T-cell (primary cell): ENCODE results near the gene CD79B. TPM values are rescaled to one million over a fixed set of nuclear protein-coding genes. Genes with fewer than 3 reads are reported as not detected.
A peak's percentile ranks its signal among the peaks of the same experiment; 100 is the strongest.
"Not testable (repeated sequence)": the region's sequence is repeated elsewhere in the genome, so short reads cannot be mapped to it uniquely, and the experiment has no call there.

ENCODE experiments used
- ATAC-seq, 4 experiments: fragments of 200-7000 bp in 3 of 4; fragments of 150-1000 bp in 1 of 4; cut with Tn5 transposase; replicated peaks in 1 of 4; 1 replicate in 3 of 4; 2 replicates in 1 of 4; pipeline ENCODE4 v1.10.0; 2021; ENCODE audit warnings: moderate library complexity in 3 of 4, mild to moderate bottlenecking in 2 of 4, moderate number of reproducible peaks in 1 of 4
- CTCF ChIA-PET, 2 donors: fragments of 300-600 bp; sonication (Branson Sonifier 250); formaldehyde crosslinking; loops; one replicate each; lab custom pipeline; 2022; ENCODE audit warnings: antibody characterized with exemption in 2 of 2; lab: Charles Lee
- POLR2A ChIA-PET, 2 donors: fragments of 300-600 bp; sonication (Branson Sonifier 250); formaldehyde crosslinking; loops; one replicate each; lab custom pipeline; 2022; ENCODE audit warnings: antibody characterized with exemption in 2 of 2; lab: Charles Lee
- DNase-seq, 35 experiments: peaks; one replicate each; pipeline versions ENCODE4 v3.0.0 to v3.0.0-alpha.2; 2013 to 2023
- H3K27ac ChIP-seq: one replicate; pipeline ENCODE4 v1.5.1; 2013; ENCODE audit warnings: low read length
- H3K27me3 ChIP-seq, 2 experiments: replicated peaks in 1 of 2; 1 replicate in 1 of 2; 2 replicates in 1 of 2; pipeline versions ENCODE4 v1.6.1 to v1.7.0; 2013; ENCODE audit warnings: low read length in 1 of 2, mixed read lengths in 1 of 2; ENCODE audit not compliant: control insufficient read depth in 2 of 2, insufficient read depth in 2 of 2; ENCODE audit errors: extremely low read depth in 1 of 2
- H3K36me3 ChIP-seq, 2 donors: 1 replicate in 1 of 2; 2 replicates in 1 of 2; pipeline versions ENCODE4 v1.6.1 to v1.7.0; 2013; ENCODE audit warnings: low read length in 1 of 2; ENCODE audit not compliant: control insufficient read depth in 2 of 2, insufficient read depth in 1 of 2; ENCODE audit errors: extremely low read depth in 1 of 2
- H3K4me1 ChIP-seq, 2 experiments: 1 replicate in 1 of 2; 2 replicates in 1 of 2; pipeline versions ENCODE4 v1.6.1 to v1.7.0; 2013; ENCODE audit warnings: low read length in 2 of 2, mixed read lengths in 1 of 2; ENCODE audit not compliant: insufficient read depth in 2 of 2, control insufficient read depth in 1 of 2; ENCODE audit errors: extremely low read depth in 1 of 2
- H3K4me3 ChIP-seq, 2 donors: 1 replicate in 1 of 2; 2 replicates in 1 of 2; pipeline versions ENCODE4 v1.5.1 to v1.7.0; 2013; ENCODE audit warnings: mild to moderate bottlenecking in 2 of 2, low read length in 1 of 2, moderate library complexity in 1 of 2; ENCODE audit not compliant: control insufficient read depth in 1 of 2; ENCODE audit errors: extremely low read depth in 1 of 2
- H3K9me3 ChIP-seq: 2 replicates; pipeline ENCODE4 v1.7.0; 2013
- H3K27ac Mint-ChIP-seq, 2 donors: one replicate each; pipeline ENCODE4 v1.8.0; 2020 to 2021; ENCODE audit warnings: mild to moderate bottlenecking in 2 of 2, mixed read lengths in 2 of 2
- H3K27me3 Mint-ChIP-seq, 2 donors: one replicate each; pipeline ENCODE4 v1.8.0; 2021 to 2022; ENCODE audit warnings: mixed read lengths in 2 of 2
- H3K36me3 Mint-ChIP-seq: one replicate; pipeline ENCODE4 v1.8.0; 2021; ENCODE audit warnings: mixed read lengths
- H3K4me1 Mint-ChIP-seq, 3 donors: one replicate each; pipeline ENCODE4 v1.8.0; 2020 to 2022; ENCODE audit warnings: mixed read lengths in 3 of 3, mild to moderate bottlenecking in 1 of 3
- H3K4me3 Mint-ChIP-seq, 3 donors: one replicate each; pipeline ENCODE4 v1.8.0; 2020 to 2022; ENCODE audit warnings: mild to moderate bottlenecking in 3 of 3, mixed read lengths in 3 of 3, moderate library complexity in 3 of 3
- H3K9me3 Mint-ChIP-seq, 3 donors: one replicate each; pipeline ENCODE4 v1.8.0; 2020 to 2022; ENCODE audit warnings: mixed read lengths in 3 of 3
- WGBS: methylation state at CpG from one replicate; pipeline ENCODE4 v1.1.5; 2013; ENCODE audit warnings: missing lambda C conversion rate; ENCODE audit not compliant: insufficient coverage; 5-methylcytosine and 5-hydroxymethylcytosine counted together
- total RNA-seq, 35 experiments: library from RNA in 6 of 35; stranded (reverse) in 6 of 35; fragments of 120-200 nt in 1 of 35; gene quantifications; one replicate each; pipeline versions ENCODE4 v1.2.1 to v1.2.4 and lab custom pipeline; 2013 to 2026

The CD79B gene
- total RNA-seq, 5 donors from 2014 or later (not counting 1 experiment from before 2014, with no cell fraction given): 13.4 to 53.1 (median 27.7) TPM

- no peaks in the 10 kb centered on the region for H3K9me3 ChIP-seq
- H3K4me3 Mint-ChIP-seq: no peak overlapping the region
- H3K27me3 Mint-ChIP-seq: peaks cover 4 to 6% of the 10 kb centered on the region in 2 donors
- peaks cover 6 to 10% (median 6%) of the 10 kb centered on the region in 3 donors for H3K4me1 Mint-ChIP-seq
- 100% methylated on average over 2 of the region's 7 CpGs for WGBS
- no peaks in the 10 kb centered on the region for H3K9me3 Mint-ChIP-seq
- ChIA-PET POLR2A (no interaction called here), CTCF (no interaction called here)
- peaks cover 0 to 12% of the 10 kb centered on the region in 2 experiments for H3K4me1 ChIP-seq
- H3K4me3 ChIP-seq: no peak overlapping the region
- no peak overlapping the region for H3K27ac ChIP-seq
- H3K27me3 ChIP-seq: peaks cover 0 to 22% of the 10 kb centered on the region in 2 experiments
- no peaks in the 10 kb centered on the region for H3K36me3 Mint-ChIP-seq
- no peak for ATAC-seq
- no peak overlapping the region for H3K27ac Mint-ChIP-seq
- no peaks in the 10 kb centered on the region for H3K36me3 ChIP-seq
- no peak for DNase-seq
Observed at GRCh38 chr17:63914471-63914870, 17.7 kb downstream of the CD79B start.

GRCh38 chr17:63911657-63912100 lies 20.5 kb downstream of the CD79B start:
- no peak overlapping the region for H3K4me3 ChIP-seq
- H3K4me1 ChIP-seq: peaks cover 0 to 4% of the 10 kb centered on the region in 2 experiments
- no peak overlapping the region for H3K27ac Mint-ChIP-seq
- peak; percentile 67 to 78 (median 73) for ATAC-seq
- H3K9me3 Mint-ChIP-seq: no peaks in the 10 kb centered on the region
- no peak overlapping the region for H3K27ac ChIP-seq
- no peaks in the 10 kb centered on the region for H3K36me3 ChIP-seq
- no peak overlapping the region for H3K4me3 Mint-ChIP-seq
- no peaks in the 10 kb centered on the region for H3K9me3 ChIP-seq
- H3K27me3 ChIP-seq: peaks cover 0 to 14% of the 10 kb centered on the region in 2 experiments
- peaks cover 0 to 5% (median 2%) of the 10 kb centered on the region in 3 donors for H3K4me1 Mint-ChIP-seq
- H3K36me3 Mint-ChIP-seq: no peaks in the 10 kb centered on the region
- H3K27me3 Mint-ChIP-seq: peaks cover 0 to 3% of the 10 kb centered on the region in 2 donors
- ChIA-PET POLR2A (interaction anchor here in 1 of 2 donors (0.6 kb wide), 1 partner anchor 1571 kb away, joined by 3 read pairs; no protein-coding TSS in a partner anchor), CTCF (interaction anchor here (0.6 to 3.0 kb wide), 8 partner anchors 23 to 246 kb away, joined by 3 to 11 read pairs (median 3); no protein-coding TSS in a partner anchor)
- 90% methylated on average over 4 of the region's 8 CpGs for WGBS
- peak in 34 of 35 experiments; percentile 12 to 79 (median 50) for DNase-seq

GRCh38 chr17:63911041-63911635 lies 21.0 kb downstream of the CD79B start, which contains the start of gene CSHL1:
TSS of gene CSHL1 (minus strand) at chr17:63911258. CDS start at chr17:63911196, 62 bp downstream.
- Histone ChIP-seq H3K27ac (no peak within 1 kb of the TSS), H3K4me3 (no peak within 1 kb of the TSS), H3K36me3 (no peaks in the 10 kb centered on the region), H3K9me3 (no peaks in the 10 kb centered on the region), H3K27me3 (peaks cover 0 to 14% of the 10 kb centered on the region in 2 experiments), H3K4me1 (peaks cover 0 to 4% of the 10 kb centered on the region in 2 experiments)
- no peaks in the 10 kb centered on the region for H3K36me3 Mint-ChIP-seq
- H3K9me3 Mint-ChIP-seq: no peaks in the 10 kb centered on the region
- H3K4me1 Mint-ChIP-seq: peaks cover 0 to 5% (median 2%) of the 10 kb centered on the region in 3 donors
- DNase-seq: no peak
- CTCF ChIA-PET: interaction anchor here (0.6 to 3.0 kb wide), 5 partner anchors 8 to 247 kb away, joined by 3 to 11 read pairs (median 3); no protein-coding TSS in a partner anchor
- no peak within 1 kb of the TSS for H3K27ac Mint-ChIP-seq
- H3K4me3 Mint-ChIP-seq: no peak within 1 kb of the TSS
- peaks cover 0 to 3% of the 10 kb centered on the region in 2 donors for H3K27me3 Mint-ChIP-seq
- ATAC-seq: no peak
- POLR2A ChIA-PET: interaction anchor here in 1 of 2 donors (0.6 kb wide), 1 partner anchor 1571 kb away, joined by 3 read pairs; no protein-coding TSS in a partner anchor
- 82% methylated on average over 13 of the region's 15 CpGs for WGBS

- Histone ChIP-seq H3K9me3 (no peaks in the 10 kb centered on the region), H3K36me3 (no peaks in the 10 kb centered on the region), H3K27ac (no peak overlapping the region), H3K27me3 (peaks cover 0 to 14% of the 10 kb centered on the region in 2 experiments), H3K4me3 (no peak overlapping the region), H3K4me1 (peaks cover 0 to 4% of the 10 kb centered on the region in 2 experiments)
- no peaks in the 10 kb centered on the region for H3K36me3 Mint-ChIP-seq
- H3K4me3 Mint-ChIP-seq: no peak overlapping the region
- no peaks in the 10 kb centered on the region for H3K9me3 Mint-ChIP-seq
- WGBS: 98% methylated on average over 8 of the region's 14 CpGs
- peaks cover 0 to 3% of the 10 kb centered on the region in 2 donors for H3K27me3 Mint-ChIP-seq
- CTCF ChIA-PET: interaction anchor here in 1 of 2 donors (1.2 kb wide), 1 partner anchor 119 kb away, joined by 3 read pairs; no protein-coding TSS in a partner anchor
- POLR2A ChIA-PET: no interaction called here
- DNase-seq (no peak), ATAC-seq (no peak)
- peaks cover 0 to 5% (median 2%) of the 10 kb centered on the region in 3 donors for H3K4me1 Mint-ChIP-seq
- no peak overlapping the region for H3K27ac Mint-ChIP-seq
Observed at GRCh38 chr17:63910096-63910495, 22.0 kb downstream of the CD79B start.

GRCh38 chr17:63909586-63909985 lies 22.5 kb downstream of the CD79B start:
- H3K4me1 Mint-ChIP-seq, H3K27ac Mint-ChIP-seq, H3K27ac ChIP-seq, H3K4me1 ChIP-seq, H3K4me3 Mint-ChIP-seq, POLR2A ChIA-PET, H3K36me3 Mint-ChIP-seq, CTCF ChIA-PET, H3K4me3 ChIP-seq, DNase-seq, ATAC-seq, H3K9me3 ChIP-seq, H3K9me3 Mint-ChIP-seq, H3K27me3 Mint-ChIP-seq, H3K36me3 ChIP-seq: not testable (repeated sequence)
- H3K27me3 ChIP-seq: peaks cover 0 to 14% of the 10 kb centered on the region in 2 experiments
- WGBS: 100% methylated on average over 3 of the region's 10 CpGs

- POLR2A ChIA-PET, H3K27me3 Mint-ChIP-seq, H3K36me3 Mint-ChIP-seq, H3K27ac Mint-ChIP-seq, H3K27ac ChIP-seq, H3K9me3 Mint-ChIP-seq, H3K9me3 ChIP-seq, H3K4me1 ChIP-seq, H3K4me3 ChIP-seq, H3K36me3 ChIP-seq, H3K4me3 Mint-ChIP-seq, H3K4me1 Mint-ChIP-seq: not testable (repeated sequence)
- ATAC-seq (peak in 1 of 4 experiments; percentile 47), DNase-seq (peak in 2 of 35 experiments; percentile 13 to 21)
- 97% methylated on average over 5 of the region's 12 CpGs for WGBS
- peaks cover 0 to 19% of the 10 kb centered on the region in 2 experiments for H3K27me3 ChIP-seq
- CTCF ChIA-PET: interaction anchor here in 1 of 2 donors (0.6 kb wide), 1 partner anchor 1329 kb away, joined by 3 read pairs; no protein-coding TSS in a partner anchor
Observed at GRCh38 chr17:63907161-63907778, 24.9 kb downstream of the CD79B start.
